GM18498 (cell line): ENCODE data around the gene CACNB1.
"Not testable (repeated sequence)": the region's sequence is repeated elsewhere in the genome, so short reads cannot be mapped to it uniquely, and the experiment has no call there.

Source experiments
- ATAC-seq: cut with Tn5 transposase; IDR thresholded peaks from one replicate; pipeline ENCODE4 v1.9.1; 2021; ENCODE audit warnings: mild to moderate bottlenecking, moderate library complexity; ENCODE audit not compliant: unreplicated experiment

The CACNB1 gene

DNA sequence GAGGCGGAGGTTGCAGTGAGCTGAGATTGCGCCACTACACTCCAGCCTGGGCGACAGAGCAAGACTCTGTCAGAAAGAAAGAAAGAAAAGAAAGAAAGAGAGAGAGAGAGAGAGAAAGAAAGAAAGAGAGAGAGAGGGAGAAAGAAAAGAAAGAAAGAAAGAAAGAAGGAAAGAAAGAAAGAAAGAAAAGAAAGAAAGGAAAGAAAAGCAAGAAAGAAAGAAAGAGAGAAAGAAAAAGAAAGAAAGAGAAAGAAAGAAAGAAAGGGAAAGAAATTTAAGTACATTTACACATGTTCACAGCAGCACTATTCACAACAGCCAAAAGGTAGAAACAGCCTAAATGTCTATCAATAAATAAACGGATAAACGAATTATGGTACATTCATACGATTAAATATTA, 67.9 kb downstream of the CACNB1 start:
- ATAC-seq, result not testable (repeated sequence)

DNA sequence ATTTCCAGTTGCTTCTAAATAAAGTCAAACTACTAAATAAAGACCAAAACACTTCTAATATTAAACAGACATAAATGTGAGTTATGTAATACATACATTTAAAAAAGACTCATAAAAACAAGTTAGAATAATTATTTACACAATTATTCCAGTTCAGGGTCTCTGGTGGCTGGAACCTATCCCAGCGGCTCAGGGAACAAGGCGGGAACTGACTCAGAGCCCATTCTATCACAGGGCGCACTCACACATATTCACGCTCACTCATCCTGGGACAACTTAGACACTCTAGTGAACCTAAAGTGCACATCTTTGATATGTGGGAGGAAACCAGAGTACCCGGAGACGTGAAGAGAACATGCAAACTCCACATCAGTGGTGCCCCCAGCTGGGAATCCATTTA, 71.0 kb downstream of the CACNB1 start:
- ATAC-seq, result no peak

DNA sequence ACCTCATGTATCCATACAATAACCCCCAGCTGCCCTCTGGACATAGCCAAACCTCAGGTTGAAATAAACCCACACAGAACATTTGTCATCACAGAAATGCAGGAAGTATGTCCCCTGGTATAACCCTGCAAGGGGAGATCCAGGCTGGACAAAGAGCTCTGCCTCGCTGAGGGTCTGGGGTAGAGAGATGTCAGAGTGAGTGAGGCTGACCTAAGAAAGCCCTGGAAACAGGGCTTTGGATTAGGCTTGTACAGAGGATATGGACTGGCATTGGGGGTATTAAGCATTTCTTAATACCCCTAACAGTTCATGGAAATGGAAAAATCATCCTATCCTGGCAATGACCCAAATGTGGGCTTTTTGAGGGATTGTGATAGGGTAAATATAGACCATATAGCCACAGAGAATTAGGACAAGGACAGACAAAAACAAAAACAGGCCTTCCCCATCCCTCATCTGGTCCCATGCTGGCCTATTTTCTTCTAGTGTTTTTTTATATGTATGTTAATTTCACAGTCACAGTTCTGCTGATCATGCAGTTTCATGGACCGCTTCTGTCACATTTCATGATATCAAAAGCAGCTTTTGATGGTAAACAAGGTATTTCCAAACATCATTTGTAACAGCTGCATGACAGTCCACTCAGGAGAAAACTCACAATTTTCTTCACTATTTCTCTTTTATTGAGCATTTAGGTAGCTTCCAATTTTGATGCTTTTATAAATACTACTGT, 72.2 kb downstream of the CACNB1 start:
- no peak for ATAC-seq

DNA sequence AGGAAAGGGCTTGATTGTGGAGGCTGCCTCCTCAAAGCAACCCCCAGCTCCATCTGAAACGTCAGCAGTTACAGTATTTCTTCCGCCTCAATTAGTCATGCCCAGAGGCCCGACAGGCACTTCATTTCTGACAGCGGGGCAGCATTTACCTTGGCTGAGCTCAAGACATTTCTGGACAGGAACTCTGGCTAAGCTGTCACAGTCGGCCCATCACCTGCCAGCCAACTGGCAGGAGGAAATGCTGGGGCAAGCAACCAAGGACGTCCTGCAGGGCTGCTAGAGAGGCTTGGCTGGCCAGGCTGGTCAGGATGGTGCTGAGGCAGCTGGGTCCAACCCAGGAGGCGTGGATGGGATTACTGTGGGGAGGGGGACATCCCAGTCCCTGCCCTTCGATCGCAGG, 73.8 kb downstream of the CACNB1 start:
- no peak for ATAC-seq
